ENCODE results near the gene COL13A1. TPM values are rescaled to one million over a fixed set of nuclear protein-coding genes. Genes with fewer than 3 reads are reported as not detected.

COL13A1 gene
- total and polyA plus RNA-seq, 11 donors: 1.0 to 4.0 (median 1.7) TPM

- TF ChIP-seq CTCF (IDR thresholded peaks at IDR 0.05): no peak
- TF ChIP-seq POLR2A (IDR thresholded peaks at IDR 0.05): no peak
- H3K36me3 ChIP-seq: no peaks in the 10 kb centered on the region
- H3K9me3 ChIP-seq: no peaks in the 10 kb centered on the region
- peaks cover 0 to 35% (median 4%) of the 10 kb centered on the region in 9 donors for H3K27me3 ChIP-seq
- 89 to 96% (median 96%) methylated on average over 6 of the region's 6 CpGs for WGBS, 4 donors
- DNase-seq: no peak
- intact Hi-C loops (cut with DNase I): loop anchor here in 9 of 10 donors (5.0 to 10.0 kb wide), 5 partner anchors 72 to 162 kb away; no protein-coding TSS in a partner anchor
- H3K27ac ChIP-seq: no peak overlapping the region
- peaks cover 0 to 27% (median 11%) of the 10 kb centered on the region in 12 donors for H3K4me1 ChIP-seq
- no peak for ATAC-seq
- no peak overlapping the region for H3K4me3 ChIP-seq
Measured at GRCh38 chr10:69804775-69805174, 3.1 kb downstream of the COL13A1 start.

- Histone ChIP-seq H3K36me3 (no peaks in the 10 kb centered on the region), H3K27me3 (peaks cover 0 to 20% (median 4%) of the 10 kb centered on the region in 9 donors), H3K9me3 (no peaks in the 10 kb centered on the region), H3K4me3 (no peak overlapping the region), H3K4me1 (peaks cover 0 to 13% (median 6%) of the 10 kb centered on the region in 12 donors), H3K27ac (no peak overlapping the region)
- WGBS, 4 donors: 57 to 74% (median 68%) methylated on average over 2 of the region's 2 CpGs
- TF ChIP-seq CTCF (IDR thresholded peaks at IDR 0.05): no peak
- no peak for DNase-seq
- intact Hi-C loops (cut with DNase I): loop anchor here in 4 of 10 donors (5.0 to 10.0 kb wide), 2 partner anchors 105 to 162 kb away; no protein-coding TSS in a partner anchor
- ATAC-seq: no peak
Measured at GRCh38 chr10:69807122-69807521, 5.4 kb downstream of the COL13A1 start.

GRCh38 chr10:69807696-69808095 lies 6.0 kb downstream of the COL13A1 start:
- Histone ChIP-seq H3K9me3 (no peaks in the 10 kb centered on the region), H3K4me1 (peaks cover 0 to 10% (median 4%) of the 10 kb centered on the region in 12 donors), H3K36me3 (no peaks in the 10 kb centered on the region), H3K27me3 (peaks cover 0 to 14% (median 3%) of the 10 kb centered on the region in 9 donors), H3K27ac (no peak overlapping the region), H3K4me3 (no peak overlapping the region)
- DNase-seq: no peak
- WGBS, 4 donors: 45 to 96% (median 75%) methylated on average over 2 of the region's 2 CpGs
- ATAC-seq: no peak
- TF ChIP-seq CTCF (IDR thresholded peaks at IDR 0.05) (no peak), POLR2A (IDR thresholded peaks at IDR 0.05) (no peak)
- intact Hi-C loops (cut with DNase I): loop anchor here in 4 of 10 donors (5.0 to 10.0 kb wide), 2 partner anchors 105 to 163 kb away; no protein-coding TSS in a partner anchor

DNA sequence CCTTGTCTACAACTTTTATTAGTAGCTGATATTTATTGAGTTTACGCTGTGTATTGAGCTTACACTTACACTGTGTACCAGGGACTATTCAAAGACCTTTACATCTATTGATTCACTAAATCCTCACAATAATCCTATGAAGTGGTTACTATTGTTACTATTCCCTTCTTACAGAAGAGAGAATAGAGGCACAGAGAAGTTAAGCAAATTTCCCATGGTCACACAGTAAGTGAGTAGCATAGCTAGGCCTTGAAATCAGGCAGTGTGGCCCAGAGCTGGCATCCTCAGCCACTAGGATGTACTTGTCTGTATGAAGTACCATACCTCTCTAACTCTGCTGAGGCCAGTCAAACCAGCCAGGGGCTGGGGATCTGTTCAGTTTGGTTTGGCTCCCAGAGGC lies 7.6 kb downstream of the COL13A1 start:
- 76 to 100% (median 98%) methylated on average over 1 of the region's 1 CpG for WGBS, 4 donors
- Histone ChIP-seq H3K9me3 (no peaks in the 10 kb centered on the region), H3K27me3 (no peaks in the 10 kb centered on the region), H3K4me1 (no peaks in the 10 kb centered on the region), H3K4me3 (no peak overlapping the region), H3K36me3 (no peaks in the 10 kb centered on the region), H3K27ac (no peak overlapping the region)
- no peak for DNase-seq
- no peak for ATAC-seq
- intact Hi-C loops (cut with DNase I): loop anchor here in 4 of 10 donors (5.0 to 10.0 kb wide), 2 partner anchors 103 to 165 kb away; no protein-coding TSS in a partner anchor
- TF ChIP-seq POLR2A (IDR thresholded peaks at IDR 0.05): no peak
- no peak for TF ChIP-seq CTCF (IDR thresholded peaks at IDR 0.05)
